ENCODE measurements around the gene CDH23.

The CDH23 gene

DNA sequence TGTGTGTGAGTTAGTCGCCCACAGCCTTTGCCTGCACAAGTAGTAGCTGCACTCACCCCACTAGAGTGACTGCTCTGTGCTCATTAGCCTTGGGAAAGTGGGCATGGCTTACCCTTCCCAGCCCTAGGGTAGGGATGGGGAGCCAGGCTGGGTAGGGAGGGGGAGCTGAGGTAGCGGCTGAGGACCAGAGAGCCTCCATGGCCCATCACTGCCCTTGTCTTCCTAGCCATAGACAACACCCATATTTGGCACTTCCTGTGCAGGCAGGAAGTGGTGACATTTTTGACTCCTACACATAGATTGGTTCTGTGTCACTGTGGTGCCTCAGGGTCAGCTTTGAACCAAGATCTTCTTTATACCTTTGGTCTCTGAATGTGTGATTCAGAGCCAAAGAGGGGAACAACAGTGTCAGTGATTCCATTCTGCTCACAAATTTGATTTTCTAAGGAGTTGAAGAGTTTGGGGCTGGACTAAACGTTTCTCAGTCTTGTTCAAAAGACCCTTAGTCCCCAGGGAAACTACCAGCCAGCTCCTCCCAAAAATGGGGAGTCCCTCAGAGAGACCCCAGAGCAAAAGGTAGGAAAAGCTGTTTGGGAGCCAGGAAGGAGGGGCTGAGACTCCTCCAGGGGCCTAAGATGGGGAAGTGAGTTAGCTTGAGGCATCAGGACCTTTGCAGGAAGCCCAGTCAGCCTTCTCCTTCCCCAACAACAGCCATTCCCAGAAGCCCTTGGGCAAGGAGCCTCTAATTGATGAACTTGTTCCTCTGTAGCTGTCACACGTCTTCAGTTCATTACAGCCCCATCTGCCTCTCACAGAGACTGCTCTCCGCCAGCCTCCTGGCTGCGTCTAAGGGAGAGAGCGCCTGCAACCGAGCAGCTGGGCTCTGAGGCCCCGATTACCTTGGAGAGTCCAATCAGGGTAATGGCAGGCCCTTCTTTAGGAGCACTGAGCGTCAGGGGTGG, 135.0 kb downstream of the CDH23 start:
- TF ChIP-seq, protein P1, sequence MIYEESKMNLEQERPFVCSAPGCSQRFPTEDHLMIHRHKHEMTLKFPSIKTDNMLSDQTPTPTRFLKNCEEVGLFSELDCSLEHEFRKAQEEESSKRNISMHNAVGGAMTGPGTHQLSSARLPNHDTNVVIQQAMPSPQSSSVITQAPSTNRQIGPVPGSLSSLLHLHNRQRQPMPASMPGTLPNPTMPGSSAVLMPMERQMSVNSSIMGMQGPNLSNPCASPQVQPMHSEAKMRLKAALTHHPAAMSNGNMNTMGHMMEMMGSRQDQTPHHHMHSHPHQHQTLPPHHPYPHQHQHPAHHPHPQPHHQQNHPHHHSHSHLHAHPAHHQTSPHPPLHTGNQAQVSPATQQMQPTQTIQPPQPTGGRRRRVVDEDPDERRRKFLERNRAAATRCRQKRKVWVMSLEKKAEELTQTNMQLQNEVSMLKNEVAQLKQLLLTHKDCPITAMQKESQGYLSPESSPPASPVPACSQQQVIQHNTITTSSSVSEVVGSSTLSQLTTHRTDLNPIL (CRISPR knock-in tag; IDR thresholded peaks at IDR 0.05; ENCODE audit: low read depth) = no peak
- TF ChIP-seq OSR1 (CRISPR knock-in tag; IDR thresholded peaks at IDR 0.05) (no peak), BACH2 (CRISPR knock-in tag; IDR thresholded peaks at IDR 0.05; ENCODE audit: borderline replicate concordance) (no peak), RARB (CRISPR knock-in tag; IDR thresholded peaks at IDR 0.05) (no peak), ESRRG (CRISPR knock-in tag; IDR thresholded peaks at IDR 0.05) (no peak), ZC3H10 (CRISPR knock-in tag; IDR thresholded peaks at IDR 0.05) (no peak), ZNF70 (CRISPR knock-in tag; IDR thresholded peaks at IDR 0.05) (no peak), ZFP3 (CRISPR knock-in tag; IDR thresholded peaks at IDR 0.05) (no peak), POU6F1 (CRISPR knock-in tag; IDR thresholded peaks at IDR 0.05; ENCODE audit: borderline replicate concordance, low read depth) (no peak), TOX (CRISPR knock-in tag; IDR thresholded peaks at IDR 0.05; ENCODE audit: borderline replicate concordance) (no peak), ISL1 (CRISPR knock-in tag; IDR thresholded peaks at IDR 0.05) (no peak), TCF4 (CRISPR knock-in tag; IDR thresholded peaks at IDR 0.05; ENCODE audit: borderline replicate concordance) (no peak), GLIS3 (CRISPR knock-in tag; IDR thresholded peaks at IDR 0.05) (no peak), PPARA (CRISPR knock-in tag; IDR thresholded peaks at IDR 0.05; ENCODE audit: borderline replicate concordance) (no peak)
- TF ChIP-seq, protein P2, sequence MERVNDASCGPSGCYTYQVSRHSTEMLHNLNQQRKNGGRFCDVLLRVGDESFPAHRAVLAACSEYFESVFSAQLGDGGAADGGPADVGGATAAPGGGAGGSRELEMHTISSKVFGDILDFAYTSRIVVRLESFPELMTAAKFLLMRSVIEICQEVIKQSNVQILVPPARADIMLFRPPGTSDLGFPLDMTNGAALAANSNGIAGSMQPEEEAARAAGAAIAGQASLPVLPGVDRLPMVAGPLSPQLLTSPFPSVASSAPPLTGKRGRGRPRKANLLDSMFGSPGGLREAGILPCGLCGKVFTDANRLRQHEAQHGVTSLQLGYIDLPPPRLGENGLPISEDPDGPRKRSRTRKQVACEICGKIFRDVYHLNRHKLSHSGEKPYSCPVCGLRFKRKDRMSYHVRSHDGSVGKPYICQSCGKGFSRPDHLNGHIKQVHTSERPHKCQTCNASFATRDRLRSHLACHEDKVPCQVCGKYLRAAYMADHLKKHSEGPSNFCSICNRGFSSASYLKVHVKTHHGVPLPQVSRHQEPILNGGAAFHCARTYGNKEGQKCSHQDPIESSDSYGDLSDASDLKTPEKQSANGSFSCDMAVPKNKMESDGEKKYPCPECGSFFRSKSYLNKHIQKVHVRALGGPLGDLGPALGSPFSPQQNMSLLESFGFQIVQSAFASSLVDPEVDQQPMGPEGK (CRISPR knock-in tag; IDR thresholded peaks at IDR 0.05; ENCODE audit: borderline replicate concordance) = no peak
- TF ChIP-seq, protein P3, sequence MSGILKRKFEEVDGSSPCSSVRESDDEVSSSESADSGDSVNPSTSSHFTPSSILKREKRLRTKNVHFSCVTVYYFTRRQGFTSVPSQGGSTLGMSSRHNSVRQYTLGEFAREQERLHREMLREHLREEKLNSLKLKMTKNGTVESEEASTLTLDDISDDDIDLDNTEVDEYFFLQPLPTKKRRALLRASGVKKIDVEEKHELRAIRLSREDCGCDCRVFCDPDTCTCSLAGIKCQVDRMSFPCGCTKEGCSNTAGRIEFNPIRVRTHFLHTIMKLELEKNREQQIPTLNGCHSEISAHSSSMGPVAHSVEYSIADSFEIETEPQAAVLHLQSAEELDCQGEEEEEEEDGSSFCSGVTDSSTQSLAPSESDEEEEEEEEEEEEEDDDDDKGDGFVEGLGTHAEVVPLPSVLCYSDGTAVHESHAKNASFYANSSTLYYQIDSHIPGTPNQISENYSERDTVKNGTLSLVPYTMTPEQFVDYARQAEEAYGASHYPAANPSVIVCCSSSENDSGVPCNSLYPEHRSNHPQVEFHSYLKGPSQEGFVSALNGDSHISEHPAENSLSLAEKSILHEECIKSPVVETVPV (CRISPR knock-in tag; IDR thresholded peaks at IDR 0.05) = no peak
- no peak for ATAC-seq

GRCh38 chr10:71532878-71533277, 136.2 kb downstream of the CDH23 start:
- no peak for TF ChIP-seq CSDC2 (CRISPR knock-in tag; IDR thresholded peaks at IDR 0.05)
- TF ChIP-seq ZNF70 (CRISPR knock-in tag; IDR thresholded peaks at IDR 0.05) = no peak
- no peak for TF ChIP-seq RARB (CRISPR knock-in tag; IDR thresholded peaks at IDR 0.05)
- TF ChIP-seq SNAI2 (CRISPR knock-in tag; IDR thresholded peaks at IDR 0.05) = no peak
- TF ChIP-seq GLIS3 (CRISPR knock-in tag; IDR thresholded peaks at IDR 0.05) = no peak
- TF ChIP-seq OSR1 (CRISPR knock-in tag; IDR thresholded peaks at IDR 0.05) = no peak
- no peak for ATAC-seq

DNA sequence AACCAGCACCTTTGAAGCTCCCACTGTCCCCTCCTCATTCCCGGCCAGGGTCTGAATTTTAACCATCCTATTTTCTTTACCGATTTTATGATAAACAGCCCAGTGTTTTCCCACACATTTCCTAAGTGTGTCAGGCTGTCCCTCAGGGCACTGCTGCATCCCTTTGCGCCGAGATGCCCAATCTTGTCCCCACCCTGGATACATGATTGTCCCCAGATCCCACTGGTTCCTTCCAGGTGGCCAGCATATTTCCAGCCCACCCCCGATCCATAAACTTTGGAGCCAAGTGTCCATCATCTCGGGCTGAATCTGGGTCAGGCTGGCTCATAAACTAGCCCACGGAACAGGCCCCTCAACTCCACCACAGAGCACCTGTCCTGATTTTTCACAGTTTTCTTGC, 137.2 kb downstream of the CDH23 start:
- no peak for ATAC-seq
- TF ChIP-seq, protein P4, sequence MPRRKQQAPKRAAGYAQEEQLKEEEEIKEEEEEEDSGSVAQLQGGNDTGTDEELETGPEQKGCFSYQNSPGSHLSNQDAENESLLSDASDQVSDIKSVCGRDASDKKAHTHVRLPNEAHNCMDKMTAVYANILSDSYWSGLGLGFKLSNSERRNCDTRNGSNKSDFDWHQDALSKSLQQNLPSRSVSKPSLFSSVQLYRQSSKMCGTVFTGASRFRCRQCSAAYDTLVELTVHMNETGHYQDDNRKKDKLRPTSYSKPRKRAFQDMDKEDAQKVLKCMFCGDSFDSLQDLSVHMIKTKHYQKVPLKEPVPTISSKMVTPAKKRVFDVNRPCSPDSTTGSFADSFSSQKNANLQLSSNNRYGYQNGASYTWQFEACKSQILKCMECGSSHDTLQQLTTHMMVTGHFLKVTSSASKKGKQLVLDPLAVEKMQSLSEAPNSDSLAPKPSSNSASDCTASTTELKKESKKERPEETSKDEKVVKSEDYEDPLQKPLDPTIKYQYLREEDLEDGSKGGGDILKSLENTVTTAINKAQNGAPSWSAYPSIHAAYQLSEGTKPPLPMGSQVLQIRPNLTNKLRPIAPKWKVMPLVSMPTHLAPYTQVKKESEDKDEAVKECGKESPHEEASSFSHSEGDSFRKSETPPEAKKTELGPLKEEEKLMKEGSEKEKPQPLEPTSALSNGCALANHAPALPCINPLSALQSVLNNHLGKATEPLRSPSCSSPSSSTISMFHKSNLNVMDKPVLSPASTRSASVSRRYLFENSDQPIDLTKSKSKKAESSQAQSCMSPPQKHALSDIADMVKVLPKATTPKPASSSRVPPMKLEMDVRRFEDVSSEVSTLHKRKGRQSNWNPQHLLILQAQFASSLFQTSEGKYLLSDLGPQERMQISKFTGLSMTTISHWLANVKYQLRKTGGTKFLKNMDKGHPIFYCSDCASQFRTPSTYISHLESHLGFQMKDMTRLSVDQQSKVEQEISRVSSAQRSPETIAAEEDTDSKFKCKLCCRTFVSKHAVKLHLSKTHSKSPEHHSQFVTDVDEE (CRISPR knock-in tag; IDR thresholded peaks at IDR 0.05) = no peak
- TF ChIP-seq BACH2 (CRISPR knock-in tag; IDR thresholded peaks at IDR 0.05; ENCODE audit: borderline replicate concordance) (no peak), GLIS3 (CRISPR knock-in tag; IDR thresholded peaks at IDR 0.05) (no peak), TCF4 (CRISPR knock-in tag; IDR thresholded peaks at IDR 0.05; ENCODE audit: borderline replicate concordance) (no peak), PPARA (CRISPR knock-in tag; IDR thresholded peaks at IDR 0.05; ENCODE audit: borderline replicate concordance) (no peak), SNAI2 (CRISPR knock-in tag; IDR thresholded peaks at IDR 0.05) (no peak), TOX (CRISPR knock-in tag; IDR thresholded peaks at IDR 0.05; ENCODE audit: borderline replicate concordance) (no peak), ESRRG (CRISPR knock-in tag; IDR thresholded peaks at IDR 0.05) (no peak), POU6F1 (CRISPR knock-in tag; IDR thresholded peaks at IDR 0.05; ENCODE audit: borderline replicate concordance, low read depth) (no peak), ISL1 (CRISPR knock-in tag; IDR thresholded peaks at IDR 0.05) (no peak), ZFP30 (CRISPR knock-in tag; IDR thresholded peaks at IDR 0.05) (no peak), ZNF8 (CRISPR knock-in tag; IDR thresholded peaks at IDR 0.05) (no peak)
- TF ChIP-seq, protein P3 (CRISPR knock-in tag; IDR thresholded peaks at IDR 0.05) = no peak
- TF ChIP-seq, protein P1 (CRISPR knock-in tag; IDR thresholded peaks at IDR 0.05; ENCODE audit: low read depth) = no peak
